GM19372 (cell line): ENCODE measurements around the gene SLAMF6.
"Not testable (repeated sequence)": the region's sequence is repeated elsewhere in the genome, so short reads cannot be mapped to it uniquely, and the experiment has no call there.

Experiments used
- ATAC-seq: cut with Tn5 transposase; IDR thresholded peaks from one replicate; pipeline ENCODE4 v1.9.1; 2021; ENCODE audit warnings: mild to moderate bottlenecking, low read depth, moderate library complexity; ENCODE audit not compliant: unreplicated experiment

The SLAMF6 gene

GRCh38 chr1:160544647-160545046, 21.6 kb upstream of the SLAMF6 start:
- no peak for ATAC-seq

- no peak for ATAC-seq
Observed at GRCh38 chr1:160542303-160542945, 19.4 kb upstream of the SLAMF6 start.

GRCh38 chr1:160541622-160542302, 18.7 kb upstream of the SLAMF6 start:
- no peak for ATAC-seq

- ATAC-seq, result peak; percentile 4
Observed at GRCh38 chr1:160540859-160541233, 17.8 kb upstream of the SLAMF6 start.

GRCh38 chr1:160539990-160540858, 17.2 kb upstream of the SLAMF6 start:
- peak; percentile 93 for ATAC-seq

GRCh38 chr1:160539684-160539989, 16.6 kb upstream of the SLAMF6 start:
- ATAC-seq, result no peak

- ATAC-seq, result no peak
Observed at GRCh38 chr1:160538985-160539651, 16.1 kb upstream of the SLAMF6 start.

- no peak for ATAC-seq
Observed at GRCh38 chr1:160537714-160538665, 14.9 kb upstream of the SLAMF6 start.

- no peak for ATAC-seq
Observed at GRCh38 chr1:160534823-160535605, 12.0 kb upstream of the SLAMF6 start.

GRCh38 chr1:160532557-160532813, 9.4 kb upstream of the SLAMF6 start:
- ATAC-seq, result not testable (repeated sequence)

GRCh38 chr1:160531809-160532556, 8.9 kb upstream of the SLAMF6 start:
- not testable (repeated sequence) for ATAC-seq

- not testable (repeated sequence) for ATAC-seq
Observed at GRCh38 chr1:160529401-160529952, 6.4 kb upstream of the SLAMF6 start.

- not testable (repeated sequence) for ATAC-seq
Observed at GRCh38 chr1:160523789-160524188, 734 bp upstream of the SLAMF6 start.

- no peak for ATAC-seq
Observed at GRCh38 chr1:160522136-160522535, 919 bp downstream of the SLAMF6 start.

- ATAC-seq, result no peak
Observed at GRCh38 chr1:160521554-160521953, 1.5 kb downstream of the SLAMF6 start.

- ATAC-seq, result no peak
Observed at GRCh38 chr1:160520999-160521398, 2.1 kb downstream of the SLAMF6 start.

- no peak for ATAC-seq
Observed at GRCh38 chr1:160520582-160520981, 2.5 kb downstream of the SLAMF6 start.

- ATAC-seq, result no peak
Observed at GRCh38 chr1:160519642-160520435, 3.2 kb downstream of the SLAMF6 start.
